Activated naive CD4-positive, alpha-beta T cell treated with anti-CD3 and anti-CD28 coated beads, Interleukin-2, amount 50 U/mL, for 72 hours (primary cell): ENCODE results near the gene ARPC5L. TPM values are rescaled to one million over a fixed set of nuclear protein-coding genes. Genes with fewer than 3 reads are reported as not detected.
"Not testable (repeated sequence)": the region's sequence is repeated elsewhere in the genome, so short reads cannot be mapped to it uniquely, and the experiment has no call there.

Source experiments
- ATAC-seq, 2 donors: fragments of 150-1000 bp; cut with Tn5 transposase; 2 replicates each; pipeline ENCODE4 v1.10.0; 2021; ENCODE audit warnings: mild to moderate bottlenecking in 2 of 2, moderate library complexity in 2 of 2
- DNase-seq, 2 donors: peaks; one replicate each; pipeline ENCODE4 v3.0.0; 2021 to 2022; ENCODE audit warnings: low spot score in 2 of 2
- H3K27ac Mint-ChIP-seq, 2 donors: one replicate each; pipeline ENCODE4 v1.8.0; 2022; ENCODE audit warnings: mild to moderate bottlenecking in 2 of 2, mixed read lengths in 2 of 2
- H3K36me3 Mint-ChIP-seq, 2 donors: one replicate each; pipeline ENCODE4 v1.8.0; 2022; ENCODE audit warnings: mixed read lengths in 2 of 2
- H3K9me3 Mint-ChIP-seq, 2 donors: one replicate each; pipeline ENCODE4 v1.8.0; 2022; ENCODE audit warnings: mixed read lengths in 2 of 2
- total RNA-seq, 2 donors: library from RNA; stranded (reverse); gene quantifications; one replicate each; pipeline ENCODE4 v1.2.3, GENCODE V29; 2022

ARPC5L gene
- total RNA-seq, 2 donors from 2014 or later, result 86.2 to 86.5 TPM

DNA sequence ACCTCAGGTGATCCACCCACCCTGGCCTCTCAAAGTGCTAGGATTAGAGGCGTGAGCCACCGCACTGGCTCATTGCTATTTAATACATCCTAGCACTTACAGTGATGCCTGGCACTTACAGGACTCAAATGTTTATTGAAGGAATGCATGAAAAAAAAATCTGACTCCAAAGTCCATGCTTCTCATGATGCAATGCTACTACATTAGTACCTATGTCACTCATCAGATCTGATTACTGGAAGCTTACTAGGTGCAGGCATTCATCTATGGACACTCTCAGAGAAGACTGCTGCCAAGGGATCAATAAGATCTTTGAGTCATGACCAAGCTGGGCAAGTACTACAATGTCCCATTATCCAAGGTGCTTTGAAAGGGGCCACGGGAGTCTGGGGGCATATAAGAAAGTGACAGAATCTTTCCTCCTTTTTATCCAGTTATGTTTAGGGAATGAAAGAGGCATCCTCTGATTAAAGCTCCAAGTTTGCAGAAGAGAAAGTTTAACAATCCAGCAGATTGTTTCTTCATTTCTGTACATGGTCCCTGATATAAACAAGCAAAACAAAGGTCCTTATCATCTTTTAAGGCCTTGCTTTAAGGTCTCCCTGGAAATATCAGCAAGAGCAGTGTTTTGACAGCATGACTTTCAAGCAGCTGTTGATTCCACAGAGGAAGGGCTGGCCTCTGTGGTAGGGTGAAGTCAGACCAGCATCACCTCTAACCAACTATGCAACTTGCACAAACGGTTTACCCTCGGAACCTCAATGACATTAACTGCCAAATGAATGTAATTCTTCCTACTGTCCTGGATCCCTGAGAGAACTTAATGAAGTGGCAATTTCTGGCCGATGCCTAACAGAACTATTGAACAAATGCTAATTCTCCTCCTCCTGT, 35.9 kb downstream of the ARPC5L start:
- DNase-seq, result no peak
- H3K27ac Mint-ChIP-seq, result no peak overlapping the region
- no peak for ATAC-seq
- peaks cover 21 to 30% of the 10 kb centered on the region in 2 donors for H3K36me3 Mint-ChIP-seq
- H3K9me3 Mint-ChIP-seq, result no peaks in the 10 kb centered on the region

DNA sequence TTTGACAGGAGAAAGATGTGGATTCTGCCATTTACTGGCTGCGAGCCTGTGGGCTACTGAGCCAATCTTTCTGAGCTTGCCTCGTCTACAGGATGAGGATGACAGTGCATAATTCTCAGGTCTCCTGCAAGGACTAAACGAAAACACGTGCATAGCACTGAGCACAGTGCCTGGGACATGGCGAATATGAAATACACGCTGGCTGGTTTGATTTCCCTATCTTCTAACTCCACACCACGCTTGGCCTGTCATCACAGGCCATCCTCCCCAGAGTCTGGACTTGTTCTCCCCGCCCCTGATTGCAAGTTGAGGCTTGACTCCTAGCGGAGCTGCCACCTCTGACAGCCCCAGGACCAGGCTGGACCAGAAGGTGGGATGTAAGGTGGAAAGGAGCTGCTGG, 37.9 kb downstream of the ARPC5L start:
- Mint-ChIP-seq H3K9me3 (no peaks in the 10 kb centered on the region), H3K27ac (no peak overlapping the region), H3K36me3 (peaks cover 13 to 21% of the 10 kb centered on the region in 2 donors)
- ATAC-seq, result no peak
- DNase-seq, result no peak

DNA sequence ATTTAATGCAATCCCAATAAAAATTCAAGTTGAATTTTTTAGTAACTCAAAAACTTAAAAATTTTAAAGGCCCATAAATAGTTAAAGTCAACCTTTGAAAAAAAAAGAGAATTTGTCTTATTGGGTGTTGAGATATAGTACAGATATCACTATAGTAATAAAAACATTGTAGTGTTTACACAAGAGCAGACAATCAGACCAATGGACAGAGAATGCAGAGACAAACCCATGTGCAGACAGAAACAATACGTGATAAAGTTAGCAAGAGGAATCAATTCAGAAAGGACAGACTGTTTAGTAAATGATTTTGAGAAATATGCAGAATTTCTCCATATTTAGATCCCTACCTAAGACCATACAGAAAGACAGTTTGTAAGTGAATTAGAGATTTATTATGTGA, 45.0 kb downstream of the ARPC5L start:
- DNase-seq (no peak), ATAC-seq (no peak)
- Mint-ChIP-seq H3K36me3 (peaks cover 10 to 14% of the 10 kb centered on the region in 2 donors), H3K27ac (no peak overlapping the region), H3K9me3 (no peaks in the 10 kb centered on the region)

DNA sequence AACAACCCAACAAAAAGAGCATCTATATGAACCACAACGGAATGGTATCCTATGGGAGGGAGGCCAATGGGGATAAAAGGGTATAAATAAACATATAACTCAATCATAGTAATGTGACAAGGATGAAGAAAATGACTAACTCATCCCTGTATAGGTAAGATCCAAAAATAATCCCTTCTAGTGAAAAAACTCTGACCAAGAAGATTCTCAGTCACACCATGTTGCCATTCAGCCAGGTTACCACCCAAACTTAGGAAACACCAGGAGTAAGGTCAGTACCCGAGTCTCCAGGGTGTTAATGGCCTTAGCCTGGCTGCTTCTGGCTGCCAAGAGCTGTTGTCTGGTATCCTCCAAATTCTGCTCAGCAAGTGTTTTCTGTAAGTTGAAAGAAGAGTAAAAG, 46.2 kb downstream of the ARPC5L start:
- no peak overlapping the region for H3K27ac Mint-ChIP-seq
- H3K9me3 Mint-ChIP-seq, result no peaks in the 10 kb centered on the region
- ATAC-seq, result no peak
- H3K36me3 Mint-ChIP-seq, result peaks cover 12 to 14% of the 10 kb centered on the region in 2 donors
- DNase-seq, result no peak

DNA sequence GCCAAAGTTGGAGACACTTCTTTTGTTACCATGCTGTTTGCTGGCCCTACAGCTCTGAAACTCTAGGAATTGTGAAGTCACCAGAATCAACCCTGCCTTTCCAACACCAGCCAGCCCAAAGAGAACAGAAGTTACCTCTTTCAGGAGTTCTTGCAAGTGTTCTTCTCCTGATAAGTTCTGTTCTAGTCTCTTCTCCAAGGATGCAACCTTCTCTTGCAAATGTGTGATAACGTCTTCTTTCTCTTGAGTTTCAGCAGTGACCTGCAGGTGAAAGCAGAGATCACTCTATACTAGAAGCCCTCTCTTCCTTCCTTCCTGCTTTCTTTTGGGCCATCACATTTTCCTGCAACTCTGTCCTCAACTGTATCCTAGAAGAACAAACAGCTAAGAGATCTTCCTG, 49.8 kb downstream of the ARPC5L start:
- Mint-ChIP-seq H3K36me3 (peaks cover 18 to 19% of the 10 kb centered on the region in 2 donors), H3K27ac (no peak overlapping the region), H3K9me3 (no peaks in the 10 kb centered on the region)
- DNase-seq, result no peak
- ATAC-seq, result no peak

- no peak for DNase-seq
- ATAC-seq, result no peak
Observed at GRCh38 chr9:124913378-124913777, 51.4 kb downstream of the ARPC5L start.

DNA sequence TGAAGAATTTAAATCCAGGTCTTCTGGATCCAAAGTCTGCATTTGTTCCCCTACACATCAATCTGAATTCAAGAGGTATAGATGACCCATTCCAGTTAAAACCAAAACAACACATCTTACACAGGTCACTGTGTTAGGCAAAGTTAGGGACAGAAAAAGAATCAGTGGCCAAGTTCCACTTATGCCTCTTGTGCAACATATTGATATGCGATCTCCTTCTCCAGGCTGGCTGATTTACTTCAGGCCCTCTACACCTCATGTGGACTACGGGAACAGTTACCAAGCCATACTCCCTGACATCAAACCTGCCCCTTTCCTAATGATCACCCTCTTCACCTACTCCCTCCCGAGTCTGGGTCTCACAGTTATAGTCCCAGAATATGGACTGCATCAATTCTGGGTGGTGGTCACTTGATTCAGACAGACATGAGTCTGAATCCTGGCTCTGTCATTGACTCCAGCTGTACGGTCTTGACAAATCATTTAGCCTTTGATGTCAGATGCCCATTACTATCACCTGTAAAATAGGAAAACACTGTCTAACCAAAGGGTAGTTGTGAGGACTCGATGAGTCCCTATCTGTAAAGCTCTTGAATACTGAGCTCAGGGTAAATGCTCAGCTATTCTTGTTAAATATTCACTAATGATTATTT, 52.9 kb downstream of the ARPC5L start:
- DNase-seq (no peak), ATAC-seq (no peak)
- H3K36me3 Mint-ChIP-seq, result peaks cover 14 to 18% of the 10 kb centered on the region in 2 donors
- H3K9me3 Mint-ChIP-seq, result no peaks in the 10 kb centered on the region
- H3K27ac Mint-ChIP-seq, result no peak overlapping the region

More at GRCh38 chr9:124913378-124913777, 51.4 kb downstream of the ARPC5L start:
- Mint-ChIP-seq H3K27ac (no peak overlapping the region), H3K9me3 (no peaks in the 10 kb centered on the region), H3K36me3 (peaks cover 18% of the 10 kb centered on the region in 2 donors)

DNA sequence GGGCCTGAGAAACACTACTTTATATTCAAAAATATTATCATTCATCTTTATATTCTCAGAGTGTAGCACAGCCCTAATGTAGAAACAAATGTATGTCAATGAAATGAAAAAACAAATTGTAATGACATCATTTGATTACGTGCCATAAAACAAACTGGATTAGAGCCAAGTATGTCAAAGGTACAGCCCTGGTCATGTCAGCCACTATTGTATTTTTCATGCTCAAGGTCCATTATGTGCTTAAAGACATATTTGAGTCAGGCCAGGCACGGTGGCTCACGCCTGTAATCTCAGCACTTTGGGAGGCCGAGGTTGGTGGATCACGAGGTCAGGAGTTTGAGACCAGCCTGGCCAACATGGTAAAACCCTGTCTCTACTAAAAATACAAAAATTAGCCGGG, 58.5 kb downstream of the ARPC5L start:
- H3K9me3 Mint-ChIP-seq, H3K27ac Mint-ChIP-seq, DNase-seq, ATAC-seq: not testable (repeated sequence)
- peaks cover 10% of the 10 kb centered on the region in 2 donors for H3K36me3 Mint-ChIP-seq

Other genes starting within 250 kb of the ARPC5L start
- under 1 TPM; 0.58 to 0.84 TPM for gene NR6A1, start 90.8 kb upstream of the ARPC5L start, total RNA-seq
- not detected for gene OLFML2A, start 85.0 kb upstream of the ARPC5L start, total RNA-seq
- gene WDR38, start 8.7 kb upstream of the ARPC5L start, total RNA-seq, result not detected
- gene RPL35, start 173 bp upstream of the ARPC5L start, total RNA-seq, result 1,000 to 10,000 TPM; 1,912 to 2,066 TPM
- 10 to 100 TPM; 22.5 to 22.7 TPM for gene GOLGA1, start 79.0 kb downstream of the ARPC5L start, total RNA-seq